HG02678 (cell line): ENCODE data around the gene HRK.

Source experiments
- ATAC-seq: cut with Tn5 transposase; IDR thresholded peaks from one replicate; pipeline ENCODE4 v1.9.1; 2021; ENCODE audit warnings: mild to moderate bottlenecking, moderate library complexity; ENCODE audit not compliant: unreplicated experiment

The HRK gene

DNA sequence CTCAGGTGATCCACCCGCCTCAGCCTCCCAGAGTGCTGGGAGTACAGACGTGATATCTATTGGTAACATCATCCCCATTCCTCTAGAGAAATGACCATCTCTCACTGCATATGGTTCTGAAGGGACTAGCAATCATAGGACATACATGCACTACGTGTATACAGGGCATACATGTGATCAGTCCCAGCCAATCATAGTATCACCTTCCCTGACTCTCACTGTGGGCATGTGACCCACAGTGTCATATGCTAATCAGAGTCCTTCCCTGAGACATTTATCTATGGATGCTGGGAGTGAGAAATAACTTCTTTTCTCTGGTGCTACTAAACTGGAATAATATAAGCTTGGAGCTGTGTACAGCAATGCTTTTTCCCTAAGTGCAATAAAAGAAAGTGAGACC, 17.4 kb upstream of the HRK start:
- no peak for ATAC-seq

DNA sequence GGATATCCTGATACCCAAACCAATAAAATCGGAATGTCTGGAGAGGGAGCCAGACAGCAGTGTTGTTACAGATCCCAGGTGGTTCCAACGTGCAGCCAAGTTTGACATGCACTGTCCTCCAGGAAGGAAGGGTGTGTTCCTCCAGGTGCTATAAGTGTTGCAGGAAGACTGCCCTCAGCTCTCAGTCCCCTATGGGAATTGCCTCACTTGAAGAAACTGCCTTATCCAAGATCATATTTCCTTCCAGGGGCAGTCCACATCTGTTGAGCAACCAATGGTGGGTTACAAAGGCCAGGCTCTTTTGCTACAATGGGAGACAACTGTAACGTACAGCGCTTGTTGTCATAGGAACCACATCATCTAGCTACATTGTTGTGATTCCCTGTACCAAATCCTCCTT, 16.2 kb upstream of the HRK start:
- ATAC-seq = no peak

DNA sequence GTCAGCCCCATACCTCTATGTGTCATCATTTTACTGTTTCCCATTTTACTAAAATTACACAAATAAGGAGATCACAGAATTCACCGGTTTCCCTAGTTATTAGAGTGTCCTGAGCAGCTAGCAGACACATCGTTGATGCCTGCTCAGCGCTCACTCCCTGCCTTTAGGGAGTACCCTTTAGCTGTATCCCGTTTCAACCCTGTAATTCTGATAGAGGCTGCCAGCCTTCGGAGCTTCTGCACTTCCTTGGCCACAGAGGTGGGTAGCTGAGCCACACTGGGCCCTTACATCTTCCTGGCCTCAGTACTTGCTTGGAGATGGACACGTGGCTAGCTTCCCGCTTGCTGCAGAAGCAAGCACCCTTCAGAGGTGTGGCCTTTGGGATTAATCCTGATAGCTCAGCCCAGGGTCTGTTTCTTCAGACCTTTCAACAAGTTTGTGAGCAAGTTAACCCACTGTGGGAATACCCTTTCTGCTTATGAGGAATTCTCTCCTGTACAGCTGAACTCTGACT, 15.2 kb upstream of the HRK start:
- ATAC-seq = no peak

DNA sequence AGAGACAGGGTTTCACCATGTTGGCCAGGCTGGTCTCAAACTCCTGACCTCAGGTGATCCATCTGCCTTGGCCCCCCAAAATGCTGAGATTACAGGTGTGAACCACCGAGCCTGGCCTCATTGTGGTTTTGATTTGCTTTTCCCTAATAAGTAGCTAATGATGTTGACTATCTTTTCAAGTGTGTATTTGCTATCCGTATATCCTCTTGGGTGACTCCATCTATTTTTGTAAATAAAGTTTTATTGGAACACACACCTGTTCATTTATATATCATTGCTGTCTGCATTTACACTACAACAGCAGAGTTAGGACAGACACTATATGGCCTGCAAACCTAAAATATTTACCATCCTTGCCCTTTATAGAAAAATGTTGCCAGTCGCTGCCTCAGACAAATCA, 13.7 kb upstream of the HRK start:
- ATAC-seq = no peak

DNA sequence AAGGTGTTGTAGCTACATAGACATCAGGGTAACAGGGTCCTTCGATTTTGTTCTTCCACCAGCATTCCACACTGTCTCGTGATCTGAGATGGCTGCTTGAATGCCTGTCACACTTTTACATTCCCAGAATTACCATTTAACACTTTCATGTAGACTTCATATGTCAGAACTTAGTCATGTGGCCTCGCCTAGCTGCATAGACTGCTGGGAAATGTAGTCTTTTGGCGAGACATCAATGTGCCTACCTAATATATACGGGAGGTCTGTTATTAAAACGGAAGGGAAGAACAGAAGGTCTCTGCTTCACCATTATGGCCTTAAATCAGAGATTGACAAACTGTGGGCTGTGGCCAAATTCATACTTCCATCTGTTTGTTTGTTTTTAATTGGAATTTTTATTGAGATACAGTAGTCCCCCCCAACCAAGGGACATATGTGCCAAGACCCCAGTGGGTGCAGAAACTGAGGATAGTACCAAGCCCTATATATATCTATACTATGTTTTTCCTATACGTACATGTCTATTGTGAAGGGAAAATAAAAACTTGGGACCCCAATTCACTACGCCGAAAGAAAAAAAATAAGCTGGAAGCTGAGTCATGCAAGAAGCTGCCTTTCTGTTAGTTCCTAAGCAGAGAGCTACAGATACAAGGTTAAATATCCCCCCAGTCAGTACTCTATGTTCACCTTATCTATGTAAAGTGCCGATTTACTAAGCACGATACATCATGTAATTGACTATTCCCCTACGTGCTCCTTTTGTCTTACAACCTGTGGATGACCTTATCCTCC, 11.3 kb upstream of the HRK start:
- no peak for ATAC-seq

DNA sequence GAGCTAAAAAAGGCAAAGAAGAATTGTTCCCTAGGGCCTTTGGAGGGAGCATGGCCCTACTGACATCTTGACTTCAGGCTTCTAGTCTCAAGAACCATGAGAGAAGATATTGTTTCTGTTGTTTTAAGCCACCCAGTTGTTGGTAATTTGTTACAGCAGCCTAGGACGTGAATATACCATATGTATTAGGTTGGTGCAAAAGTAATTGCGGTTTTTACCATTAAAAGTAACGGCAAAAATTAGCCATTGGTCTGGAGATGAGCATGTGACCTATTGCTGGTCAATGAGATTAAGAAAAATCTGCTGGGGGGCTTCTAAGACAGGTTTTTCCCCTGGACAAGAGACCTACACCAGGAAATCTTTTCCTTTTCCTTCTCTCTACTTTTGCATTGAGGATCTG, 9.8 kb upstream of the HRK start:
- no peak for ATAC-seq

DNA sequence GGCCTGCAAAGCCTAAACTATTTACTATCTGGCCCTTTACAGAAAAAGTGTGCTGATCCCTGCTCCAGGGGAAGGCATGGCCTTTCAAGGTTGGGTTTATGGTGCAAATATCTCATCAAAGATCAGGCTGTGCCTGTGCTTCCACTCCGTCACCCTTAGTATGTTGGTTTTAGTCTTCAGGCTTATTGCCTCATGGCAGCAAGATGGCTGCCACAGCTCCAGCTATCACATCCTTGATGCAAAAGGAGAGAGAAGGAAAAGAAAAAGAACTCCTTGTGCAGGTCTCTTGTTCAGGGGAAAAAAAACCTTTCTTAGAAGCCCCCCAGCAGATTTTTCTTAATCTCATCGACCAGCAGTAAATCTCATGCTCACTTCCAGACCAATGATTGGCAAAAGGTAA, 9.1 kb upstream of the HRK start:
- no peak for ATAC-seq

DNA sequence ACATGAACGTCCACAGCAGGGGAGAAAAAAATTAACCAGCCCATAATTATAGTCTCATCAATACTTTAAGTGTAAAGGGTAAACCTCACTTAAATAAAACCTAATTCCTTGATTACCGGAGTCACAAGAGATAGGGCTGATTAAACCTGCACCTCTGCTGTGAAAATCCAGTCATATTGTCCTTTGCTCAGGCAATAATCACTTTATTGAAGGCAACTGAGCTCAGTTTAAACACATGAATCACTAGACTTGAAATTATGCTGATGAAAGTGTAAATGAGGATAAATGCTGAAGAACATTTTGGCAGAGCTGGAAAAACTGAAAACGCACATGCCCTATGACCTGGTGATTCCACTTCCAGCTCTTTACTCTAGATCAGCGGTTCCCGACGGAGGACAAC, 6.7 kb upstream of the HRK start:
- ATAC-seq = no peak

DNA sequence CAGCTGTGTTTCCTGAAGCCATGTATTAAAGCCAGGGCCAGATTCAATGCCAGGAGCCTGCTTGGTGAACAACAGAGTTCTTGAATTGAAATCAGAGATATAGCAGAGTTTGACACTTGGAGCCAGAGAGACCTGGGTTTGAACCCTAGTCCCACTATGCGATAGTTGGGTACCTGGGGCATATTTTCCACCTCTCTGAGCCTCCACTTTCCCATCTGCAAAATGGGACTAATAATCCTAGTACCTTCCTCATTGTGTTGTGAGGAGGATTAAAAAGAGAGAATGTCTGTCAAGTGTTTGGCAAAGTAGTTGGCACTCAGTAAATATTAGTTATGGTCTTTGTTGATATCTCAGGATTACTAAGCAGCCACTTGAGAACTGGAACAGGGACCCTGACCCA, 6.0 kb upstream of the HRK start:
- no peak for ATAC-seq

DNA sequence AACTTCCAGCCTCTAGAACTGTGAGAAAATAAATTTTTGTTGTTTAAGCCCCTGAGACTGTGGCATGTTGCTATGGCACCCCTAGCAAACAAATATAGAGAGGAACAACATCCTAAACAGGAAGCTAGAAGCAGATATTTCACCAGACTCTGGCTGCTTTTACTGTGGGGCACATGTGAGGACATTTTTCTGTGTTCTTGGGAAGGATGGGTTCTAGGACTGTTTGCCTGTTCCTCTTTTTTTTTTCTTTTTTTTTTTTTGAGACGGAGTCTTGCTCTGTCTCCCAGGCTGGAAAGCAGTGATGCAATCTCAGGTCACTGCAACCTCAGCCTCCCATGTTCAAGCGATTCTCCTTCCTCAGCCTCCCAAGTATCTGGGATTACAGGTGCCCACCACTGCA, 4.2 kb upstream of the HRK start:
- no peak for ATAC-seq

DNA sequence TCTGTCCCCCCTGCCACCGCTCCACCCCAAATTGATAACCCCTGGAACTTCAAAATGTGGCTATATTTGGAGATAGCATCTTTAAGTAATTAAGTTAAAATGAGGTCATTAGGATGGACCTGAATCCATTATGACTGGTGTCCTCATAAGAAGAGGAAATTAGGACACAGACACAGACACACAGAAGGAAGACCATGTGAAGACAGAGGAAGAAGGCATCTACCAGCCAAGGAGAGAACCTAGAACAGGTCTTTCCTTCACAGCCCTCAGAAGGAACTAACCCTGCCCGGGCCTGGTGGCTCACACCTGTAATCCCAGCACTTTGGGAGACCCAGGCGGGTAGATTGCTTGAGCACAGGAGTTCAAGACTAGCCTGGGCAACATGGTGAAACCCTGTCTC, 3.6 kb upstream of the HRK start:
- no peak for ATAC-seq

DNA sequence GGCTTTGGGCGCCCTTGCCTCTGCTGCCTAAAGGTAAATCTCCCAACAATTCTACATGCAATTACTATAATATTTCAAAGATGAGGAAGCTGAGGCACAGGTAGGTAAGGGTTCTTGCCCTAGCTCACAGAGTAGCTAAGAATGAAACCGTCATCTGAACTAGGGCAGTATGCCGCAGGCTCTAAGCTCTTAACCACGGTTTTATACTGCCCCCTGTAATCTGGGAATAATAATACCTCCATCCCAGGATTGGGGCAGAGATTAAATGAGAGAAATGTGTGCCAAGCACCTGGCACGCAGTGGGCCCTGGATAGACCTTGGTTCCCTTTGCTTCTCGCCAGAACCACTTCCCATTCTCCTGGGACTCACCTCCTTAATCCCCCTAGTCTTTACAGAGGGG, 1.5 kb upstream of the HRK start:
- ATAC-seq = no peak

DNA sequence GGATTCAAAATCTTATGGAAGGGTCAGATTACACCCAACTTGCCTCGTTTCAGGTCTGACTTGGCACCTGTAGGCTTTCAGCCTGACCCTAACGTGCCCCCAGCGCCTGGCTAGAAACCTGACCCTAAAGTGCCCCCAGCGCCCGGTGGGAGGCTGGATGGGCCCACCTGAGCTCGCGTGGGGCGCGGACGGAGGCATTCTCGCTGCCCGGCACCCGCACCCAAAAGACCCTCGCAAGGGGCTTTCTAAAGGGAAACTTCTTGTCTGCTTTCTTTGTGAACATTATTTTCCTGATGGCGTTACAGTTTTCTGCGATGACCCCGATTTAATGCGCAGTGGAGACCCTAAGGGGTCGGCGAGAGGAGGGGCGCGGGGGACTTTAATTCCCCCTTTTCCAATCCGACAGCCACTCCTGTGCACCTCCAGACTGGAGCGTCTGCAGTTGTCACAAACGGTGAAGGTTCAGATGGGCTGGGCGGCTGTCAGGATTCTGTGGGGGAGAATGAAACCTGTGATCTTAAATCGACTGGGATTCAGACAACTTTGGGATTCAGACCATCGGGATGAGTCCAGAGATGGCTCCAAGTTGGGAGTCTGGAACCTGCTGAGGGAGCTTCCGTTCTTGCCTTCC, 751 bp upstream of the HRK start:
- ATAC-seq = no peak

DNA sequence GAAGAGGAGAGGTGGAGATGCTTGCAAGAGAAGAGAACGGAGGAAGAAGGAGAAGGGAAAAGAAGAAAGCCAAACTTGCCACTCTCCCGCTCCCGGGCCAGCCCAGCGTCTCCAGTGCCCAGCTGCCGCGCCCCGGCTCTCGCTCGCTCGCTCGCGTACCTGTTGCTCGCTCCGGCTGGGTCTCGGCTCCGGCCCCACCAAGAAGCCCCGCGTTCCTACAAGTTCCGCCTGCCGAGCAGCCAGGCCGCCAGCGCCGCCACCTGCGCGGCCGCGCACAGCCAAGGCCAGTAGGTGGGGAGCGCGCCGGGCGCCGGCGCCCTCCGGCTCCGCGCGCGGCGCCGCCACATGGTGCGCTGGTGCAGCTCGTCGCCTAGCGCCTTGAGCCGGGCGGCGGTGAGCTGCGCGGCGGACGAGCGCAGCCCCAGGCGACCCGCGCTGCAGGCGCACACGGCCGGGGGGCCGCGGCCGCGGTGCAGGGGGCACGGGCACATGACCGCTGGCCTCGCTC, 370 bp downstream of the HRK start:
- peak; percentile 72 for ATAC-seq

DNA sequence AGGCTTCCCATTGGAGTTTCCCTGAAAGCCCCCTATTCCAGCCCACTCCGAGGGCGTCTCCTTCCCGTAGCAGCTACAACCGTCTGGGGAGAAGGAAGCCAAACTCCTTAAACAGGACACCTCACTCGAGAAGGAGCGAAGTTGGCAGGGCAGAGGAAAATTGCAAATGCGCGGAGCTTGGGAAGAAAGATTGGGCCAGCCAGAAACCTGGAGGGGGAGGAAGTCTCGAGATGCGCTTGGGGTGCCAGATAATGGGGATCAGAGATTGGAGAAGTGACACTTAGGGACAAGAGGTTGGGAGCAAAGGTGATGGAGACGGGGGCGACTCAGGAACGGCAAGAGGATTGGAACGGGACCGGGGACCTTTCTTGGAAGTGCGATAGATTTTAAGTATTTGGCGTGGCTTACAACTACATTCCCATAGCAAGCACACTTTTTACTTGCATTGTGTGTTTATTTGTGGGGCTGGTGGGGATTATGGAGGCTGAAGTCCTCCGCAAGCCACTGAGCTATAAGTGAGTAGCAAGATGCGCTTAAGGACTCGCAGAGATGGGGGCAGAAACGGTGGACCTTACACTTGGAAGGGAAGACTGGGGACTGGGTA, 926 bp downstream of the HRK start:
- no peak for ATAC-seq

DNA sequence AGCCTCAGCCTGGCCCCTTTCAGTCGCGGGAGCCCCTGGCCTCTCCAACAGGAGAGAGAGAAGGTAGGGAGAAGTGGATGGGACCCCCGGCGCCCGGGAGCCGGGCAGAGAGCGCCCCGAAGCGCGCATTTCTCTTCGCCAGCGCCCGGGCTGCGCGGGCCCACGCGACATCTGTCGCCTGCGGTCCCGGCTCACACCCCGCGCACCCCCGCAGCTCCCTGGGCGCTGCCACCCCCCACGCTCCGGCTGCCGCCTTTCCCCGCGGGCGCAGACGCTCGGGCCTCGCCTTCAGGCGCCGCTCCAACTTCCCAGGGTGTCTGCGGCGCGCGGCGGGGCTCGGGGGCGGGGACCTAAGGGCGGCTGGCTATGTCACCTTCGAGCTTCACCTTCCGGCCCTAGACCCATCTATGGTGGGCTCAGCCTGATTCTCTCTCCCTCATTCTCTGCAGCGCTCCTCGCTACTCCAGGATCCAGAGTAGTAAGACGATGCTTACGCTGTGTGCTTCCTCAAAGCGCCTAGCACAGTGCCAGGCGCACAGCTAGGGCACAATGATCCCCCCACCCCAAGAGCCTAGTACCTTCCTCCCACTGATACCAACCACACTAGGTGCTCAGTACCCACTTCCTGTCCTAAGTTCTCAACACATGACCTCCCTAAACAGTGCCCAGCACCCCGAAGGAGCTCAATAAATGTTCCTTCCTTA, 1.6 kb downstream of the HRK start:
- ATAC-seq = no peak

DNA sequence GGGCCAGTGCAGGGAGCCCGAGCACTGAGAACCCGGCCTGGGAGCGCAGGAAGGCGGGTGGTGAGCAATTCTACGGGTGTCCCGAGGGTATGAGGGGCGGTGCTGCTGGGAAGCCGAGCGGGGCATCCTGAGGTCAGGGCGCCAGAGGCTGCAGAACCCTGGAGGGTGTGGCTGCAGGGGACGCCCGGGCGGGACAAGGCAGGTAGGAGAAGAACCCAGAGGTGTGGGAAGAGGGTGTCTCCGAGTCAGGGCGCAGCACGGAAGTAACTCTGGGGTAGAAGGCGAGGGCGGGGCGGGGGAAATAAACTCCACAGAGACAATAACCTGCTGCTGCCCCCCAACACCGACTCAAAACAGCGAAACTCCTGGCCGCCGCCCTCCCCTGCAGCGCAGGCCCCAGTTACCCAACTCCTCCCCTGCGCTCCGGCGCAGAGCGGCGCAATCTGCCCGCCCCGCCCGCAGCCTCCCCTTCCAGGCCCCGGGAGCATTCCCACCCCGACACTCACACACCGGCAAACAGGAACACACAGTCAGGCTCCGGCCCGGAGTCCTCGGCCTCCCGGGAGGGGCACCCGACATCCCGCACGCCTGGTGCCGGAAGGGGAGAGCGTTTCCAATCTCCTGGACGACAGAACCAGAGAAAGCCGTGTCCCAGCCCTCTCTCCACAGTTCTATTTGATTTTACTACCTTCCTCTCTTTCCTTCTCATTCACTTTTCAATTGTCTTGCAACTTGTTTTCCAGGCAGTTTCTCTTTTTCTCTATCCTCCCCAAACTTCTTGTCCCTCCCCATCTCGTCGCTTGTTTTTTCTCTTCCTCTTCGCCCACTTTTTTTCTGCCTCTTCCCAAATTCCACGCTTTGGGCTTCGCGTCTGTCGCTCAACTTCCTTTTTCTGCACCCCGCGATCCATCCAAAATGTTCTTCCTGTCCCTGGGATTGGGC, 2.4 kb downstream of the HRK start:
- ATAC-seq = no peak

DNA sequence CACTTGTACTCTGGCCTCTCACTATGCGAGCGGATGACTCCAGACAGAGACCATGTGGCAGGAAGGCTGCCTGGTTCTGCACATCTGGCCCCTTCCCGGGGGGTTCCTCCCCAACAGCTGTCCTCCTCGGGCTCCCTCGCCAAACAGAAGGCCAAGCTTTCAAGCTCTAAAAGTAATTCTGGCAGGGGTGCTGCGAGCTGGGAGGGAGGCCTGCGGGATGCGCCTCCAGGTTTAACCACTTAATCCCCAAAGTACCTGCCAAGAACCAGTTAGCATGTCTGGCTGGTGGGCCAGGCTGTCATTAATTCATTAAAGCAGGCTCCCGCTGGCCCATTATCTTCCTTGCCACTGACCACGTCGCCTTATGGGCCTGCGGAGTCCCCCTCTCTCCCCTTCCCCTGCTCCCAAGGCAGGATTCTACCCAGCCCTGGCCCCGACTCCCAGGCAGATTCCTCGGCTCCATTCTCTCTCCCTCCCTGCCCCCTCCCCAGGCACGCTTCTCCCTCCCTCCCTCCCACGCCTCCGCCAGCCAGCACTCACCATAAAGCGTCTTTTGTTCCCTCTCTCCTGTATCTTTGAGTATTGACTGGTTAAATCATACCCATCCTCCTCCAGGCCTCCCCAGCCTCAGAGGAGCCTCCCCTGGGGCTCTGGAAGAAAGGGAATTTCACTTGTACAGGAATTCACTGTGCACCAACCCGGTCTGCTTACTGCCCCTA, 4.9 kb downstream of the HRK start:
- no peak for ATAC-seq

DNA sequence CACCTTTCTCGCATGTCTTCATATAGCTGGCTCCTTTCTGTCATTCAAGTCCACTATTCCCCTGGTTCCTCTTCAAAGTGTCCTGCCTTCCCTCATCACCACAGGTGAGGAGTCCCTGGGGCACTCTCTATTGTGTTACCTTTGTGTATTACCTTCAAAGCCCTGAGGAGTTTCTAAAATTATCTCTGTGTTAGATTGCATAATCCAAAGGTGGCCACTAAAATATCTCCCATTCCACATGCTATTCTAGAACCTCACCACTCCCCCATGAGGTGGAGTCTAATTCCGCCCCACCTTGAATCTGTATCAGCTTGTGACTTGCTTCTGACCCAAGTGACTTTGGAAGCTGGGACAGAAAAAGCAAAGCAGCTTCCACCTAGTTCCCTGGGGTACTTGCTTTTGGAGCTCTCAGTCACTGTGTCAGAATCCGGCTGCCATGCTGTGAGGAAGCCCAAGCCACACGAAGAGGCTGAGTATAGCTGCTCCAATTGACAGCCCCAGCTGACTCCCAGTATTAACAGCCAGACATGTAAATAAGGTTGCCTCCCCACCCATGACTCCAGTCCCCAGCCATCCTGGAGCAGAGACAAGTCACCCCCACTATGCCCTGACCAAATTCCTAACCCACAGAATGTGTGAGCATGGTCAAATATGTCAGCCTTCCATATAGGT, 6.8 kb downstream of the HRK start:
- ATAC-seq = no peak
